HG02938 (cell line): Measurements from ENCODE around the gene HM13.
"Not testable (repeated sequence)": the region's sequence is repeated elsewhere in the genome, so short reads cannot be mapped to it uniquely, and the experiment has no call there.

Experiments used
- ATAC-seq: cut with Tn5 transposase; IDR thresholded peaks from one replicate; pipeline ENCODE4 v1.9.1; 2021; ENCODE audit warnings: mild to moderate bottlenecking, moderate library complexity; ENCODE audit not compliant: unreplicated experiment

HM13 gene

GRCh38 chr20:31581391-31581790, 67.1 kb downstream of the HM13 start:
- no peak for ATAC-seq

DNA sequence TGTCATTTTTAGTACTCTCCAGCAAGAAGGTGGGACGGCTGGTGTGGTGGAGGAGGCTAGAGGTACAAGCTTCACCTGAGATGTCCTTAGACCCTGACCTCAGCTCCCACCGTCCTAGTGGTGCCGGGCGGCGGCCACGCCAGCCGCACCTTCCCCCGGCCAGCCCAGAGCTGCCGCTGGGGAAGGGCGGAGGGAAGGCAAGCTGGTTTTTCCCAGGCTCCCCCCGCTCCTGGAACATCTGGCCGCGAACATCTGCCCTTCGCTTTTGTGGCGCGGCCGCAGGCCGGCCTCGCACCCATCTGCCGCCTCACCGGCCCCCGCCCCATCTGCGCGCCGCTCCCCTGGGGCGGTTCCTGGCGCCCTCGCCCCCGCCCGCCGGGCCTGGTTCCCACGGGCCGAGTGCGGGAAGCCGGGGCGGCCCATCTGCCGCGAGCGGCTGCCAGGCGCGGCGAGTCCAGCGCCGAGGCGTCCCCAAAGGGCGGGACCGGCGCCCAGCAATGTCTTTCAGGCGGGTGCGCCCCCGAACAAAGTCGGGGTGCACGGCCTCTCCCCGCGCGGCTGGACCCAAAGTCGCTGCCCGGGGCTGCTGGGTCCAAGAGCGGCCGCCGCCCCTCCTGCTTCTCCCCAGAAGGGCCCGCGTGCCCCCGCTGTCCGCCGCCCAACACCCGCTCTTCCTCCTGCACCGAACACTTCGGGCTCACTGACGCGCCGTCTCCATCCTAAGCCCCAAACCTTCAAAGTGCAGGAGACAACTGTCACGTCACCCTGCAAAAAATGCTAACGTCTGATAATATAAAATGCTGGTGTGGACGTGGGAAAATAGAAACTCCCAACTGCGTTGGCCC, 73.5 kb downstream of the HM13 start:
- no peak for ATAC-seq

DNA sequence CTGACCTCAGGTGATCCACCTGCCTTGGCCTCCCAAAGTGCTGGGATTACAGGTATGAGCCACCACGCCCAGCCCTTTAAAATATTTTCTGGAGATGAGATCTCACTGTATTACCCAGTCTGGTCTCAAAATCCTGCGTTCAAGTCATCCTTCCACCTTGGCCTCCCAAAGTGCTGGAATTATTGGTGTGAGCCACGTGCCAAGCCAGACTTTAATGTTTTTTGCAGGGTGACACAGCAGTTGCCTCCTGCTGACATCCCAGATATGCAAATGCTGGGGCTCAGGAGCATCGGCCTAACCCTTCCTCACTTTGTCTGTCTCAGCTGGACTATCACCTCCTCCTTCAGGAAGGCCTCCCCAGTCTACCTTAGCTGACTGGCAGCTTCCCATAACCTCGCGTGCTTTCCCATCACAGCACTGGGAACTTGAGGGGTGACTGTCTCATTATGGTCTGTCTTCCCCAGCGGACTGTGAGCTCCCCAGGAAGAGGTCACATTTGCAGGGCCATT, 76.5 kb downstream of the HM13 start:
- ATAC-seq = no peak

DNA sequence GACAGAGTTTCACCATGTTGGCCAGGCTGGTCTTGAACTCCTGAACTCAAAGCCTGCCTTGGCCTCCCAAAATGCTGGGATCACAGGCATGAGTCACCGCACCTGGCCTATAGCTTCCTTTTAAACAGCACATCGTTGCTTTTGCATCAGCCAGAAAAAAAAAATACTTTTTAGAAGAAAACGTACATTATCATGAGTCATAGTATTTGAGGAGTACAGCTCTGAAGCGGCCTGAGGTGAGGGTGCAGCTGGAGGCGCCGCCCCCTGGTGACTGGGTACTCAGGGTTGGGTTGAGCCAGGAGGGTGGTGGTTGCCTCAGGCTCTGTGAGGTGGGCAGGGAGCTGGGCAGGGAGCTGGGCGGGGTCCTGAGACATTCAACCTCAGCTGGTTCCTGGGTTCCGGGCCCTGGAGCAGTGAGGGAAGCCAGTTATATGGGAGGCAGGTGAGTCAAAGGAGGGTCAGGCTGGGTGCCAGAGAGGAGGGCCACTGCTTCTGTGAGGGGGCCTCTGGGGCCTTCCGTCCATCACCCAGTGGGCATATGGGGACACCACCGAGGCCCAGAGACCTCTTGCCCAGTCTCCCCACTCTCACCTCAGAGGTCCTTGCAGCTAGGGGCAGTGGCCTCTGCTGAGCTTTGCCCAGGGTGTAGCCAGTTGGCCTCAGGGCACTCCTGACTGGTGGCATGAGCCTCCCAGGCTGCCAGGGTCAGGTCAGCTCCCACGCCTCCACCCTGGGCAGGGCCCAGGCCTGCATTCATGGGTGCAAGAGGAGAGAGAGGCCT, 79.2 kb downstream of the HM13 start:
- ATAC-seq = no peak

DNA sequence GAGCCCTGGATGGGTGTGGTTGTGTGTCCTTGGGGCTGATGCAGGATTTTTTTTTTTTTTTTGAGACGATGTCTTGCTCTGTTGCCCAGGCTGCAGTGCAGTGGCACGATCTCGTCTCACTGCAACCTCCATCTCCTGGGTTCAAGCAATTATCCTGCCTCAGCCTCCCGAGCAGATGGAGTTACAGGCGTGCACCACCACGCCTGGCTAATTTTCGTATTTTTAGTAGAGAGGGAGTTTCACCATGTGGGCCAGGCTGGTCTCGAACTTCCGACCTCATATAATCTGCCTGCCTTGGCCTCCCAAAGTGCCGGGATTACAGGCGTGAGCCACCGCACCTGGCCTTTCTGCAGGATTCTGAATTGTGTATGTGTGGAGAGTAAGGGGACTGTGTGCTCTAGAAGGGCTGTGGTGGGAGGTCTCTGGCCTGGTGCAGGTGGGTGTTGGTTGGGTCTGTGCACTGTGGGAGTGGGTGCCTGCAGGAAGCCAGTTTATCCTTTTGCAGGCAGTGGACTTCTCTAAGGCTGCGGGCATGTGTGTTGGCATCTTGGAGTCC, 79.8 kb downstream of the HM13 start:
- no peak for ATAC-seq

DNA sequence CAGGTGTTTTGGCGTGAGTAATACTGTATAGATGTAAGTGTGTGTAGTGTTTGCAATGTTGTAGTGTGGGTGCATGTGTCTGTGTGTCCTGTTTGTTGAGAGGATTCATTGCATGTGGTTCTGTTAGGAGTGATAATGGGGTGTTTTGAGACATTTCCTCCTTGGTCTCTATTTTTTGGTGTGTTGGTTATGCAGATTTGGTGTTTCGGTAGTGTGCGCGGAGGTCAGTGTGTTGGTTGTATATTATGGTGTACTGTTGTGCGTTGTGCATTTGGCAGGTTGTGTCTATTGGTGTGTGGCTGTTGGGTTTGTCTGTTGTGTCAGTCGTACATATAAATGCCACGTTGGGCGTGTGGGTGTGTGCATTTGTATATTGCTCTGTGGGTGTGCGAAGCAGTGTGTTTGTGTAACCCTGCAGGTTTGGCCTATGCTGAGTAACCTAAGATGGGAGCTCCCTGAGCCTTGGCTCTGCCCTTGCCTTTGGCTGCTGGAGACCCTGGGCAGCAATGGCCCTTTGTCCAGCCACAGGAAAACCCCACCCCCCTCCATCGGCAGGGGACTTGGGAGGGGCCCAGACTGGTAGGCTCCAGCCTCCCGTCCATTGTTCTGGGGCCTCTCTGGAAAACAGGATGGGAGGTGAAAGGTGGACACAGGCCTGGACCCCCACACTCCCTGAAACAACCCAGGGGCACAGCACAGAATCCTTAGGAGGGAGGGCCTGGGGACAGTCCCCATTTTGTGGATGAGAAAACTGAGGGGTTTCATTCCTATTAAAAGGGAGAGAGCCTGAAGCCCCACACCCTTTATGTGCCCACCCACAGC, 80.5 kb downstream of the HM13 start:
- ATAC-seq = no peak

- no peak for ATAC-seq
Measured at GRCh38 chr20:31595380-31595653, 81.1 kb downstream of the HM13 start.

DNA sequence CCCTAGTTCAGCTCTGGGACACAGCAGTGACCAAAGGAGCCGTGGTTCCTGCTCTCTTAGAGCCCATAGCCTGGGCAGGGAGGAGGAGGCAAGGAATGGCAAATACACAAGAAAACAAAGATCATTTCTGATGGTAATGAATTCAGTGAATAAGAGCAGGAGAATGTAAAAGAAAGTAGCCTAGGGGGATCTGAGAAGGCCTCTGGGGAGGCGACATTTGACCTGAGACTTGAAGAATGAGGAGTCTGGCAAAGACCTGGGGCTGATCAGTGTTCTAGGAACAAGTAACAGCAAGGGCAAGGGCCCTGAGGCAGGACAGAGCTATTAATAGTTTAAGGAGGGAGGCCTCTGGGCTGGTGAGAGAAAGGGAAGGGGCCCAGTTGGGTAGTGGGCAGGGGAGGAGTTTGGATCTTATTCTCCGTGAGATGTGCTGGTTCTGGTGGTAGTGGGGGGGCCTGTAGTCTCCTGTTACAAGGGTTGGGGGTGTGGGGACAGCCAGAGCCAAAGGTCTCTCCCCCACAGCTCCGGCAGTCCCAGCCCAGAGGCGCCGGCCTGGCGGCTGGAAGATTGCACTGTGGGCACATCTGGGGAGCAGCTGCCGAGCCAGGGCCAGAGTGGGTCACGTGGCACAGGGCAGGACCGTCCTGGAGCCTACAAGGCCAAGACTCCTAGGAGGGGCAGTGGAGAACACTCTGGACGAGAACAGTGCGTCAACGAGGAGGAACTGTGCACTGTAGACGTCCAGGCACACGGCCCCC, 81.6 kb downstream of the HM13 start:
- no peak for ATAC-seq

DNA sequence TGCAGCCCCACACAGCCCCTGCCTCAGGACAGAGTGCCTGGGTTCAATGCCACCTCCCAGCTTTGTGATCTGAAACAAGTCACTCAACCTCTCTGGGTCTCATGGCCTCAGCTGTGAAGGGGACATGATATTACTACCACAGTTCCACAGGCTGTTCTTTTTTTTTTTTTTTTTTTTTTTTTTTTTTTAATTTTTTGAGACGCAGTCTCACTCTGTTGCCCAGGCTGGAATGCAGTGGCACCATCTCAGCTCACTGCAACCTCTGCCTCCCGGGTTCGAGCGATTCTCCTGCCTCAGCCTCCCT, 82.1 kb downstream of the HM13 start:
- ATAC-seq = not testable (repeated sequence)

DNA sequence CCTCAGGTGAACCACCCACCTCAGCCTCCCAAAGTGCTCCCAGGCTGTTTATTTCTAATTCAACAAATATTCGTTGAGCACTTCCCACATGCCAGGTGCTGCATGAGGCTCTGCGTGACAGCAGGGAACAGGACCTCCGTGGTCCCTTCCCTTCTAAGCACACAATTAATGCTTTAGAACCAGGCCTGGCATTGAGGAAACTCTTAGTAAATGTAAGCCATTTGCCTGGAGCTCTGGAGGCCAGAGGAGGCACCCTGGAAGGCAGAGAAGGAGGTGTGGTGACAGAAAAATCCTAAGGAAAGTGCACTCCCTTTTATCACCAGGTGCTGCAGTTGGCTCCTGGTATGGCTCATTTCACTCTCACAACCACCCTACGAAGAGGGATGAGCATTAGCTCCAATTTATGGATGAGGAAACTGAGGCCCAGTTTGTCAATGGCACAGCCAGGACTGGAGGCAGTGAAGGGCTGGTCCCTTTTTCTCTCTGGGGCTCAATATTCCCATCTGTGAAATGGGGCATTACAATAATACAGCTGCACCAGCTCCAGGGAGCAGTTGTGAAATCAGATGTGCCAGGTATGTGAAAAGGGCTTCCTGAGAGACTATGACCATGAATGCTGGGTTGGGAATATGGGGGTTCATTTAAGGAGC, 82.7 kb downstream of the HM13 start:
- no peak for ATAC-seq

DNA sequence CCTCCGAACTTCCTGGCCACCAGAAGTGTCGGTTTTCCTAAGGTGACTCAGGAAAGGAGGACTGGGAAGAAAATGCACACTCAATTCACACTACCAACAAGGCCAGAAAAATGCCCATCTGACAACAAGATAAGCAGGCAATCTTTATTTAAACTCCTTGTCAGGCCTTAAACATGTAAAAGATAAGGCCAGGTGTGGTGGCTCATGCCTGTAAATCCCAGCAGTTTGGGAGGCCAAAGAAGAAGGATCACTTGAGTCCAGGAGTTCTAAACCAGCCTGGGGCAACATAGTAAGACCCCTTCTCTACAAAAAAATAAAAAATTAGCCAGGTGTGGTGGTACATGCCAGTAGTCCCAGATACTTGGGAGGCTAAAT, 83.2 kb downstream of the HM13 start:
- ATAC-seq = no peak

DNA sequence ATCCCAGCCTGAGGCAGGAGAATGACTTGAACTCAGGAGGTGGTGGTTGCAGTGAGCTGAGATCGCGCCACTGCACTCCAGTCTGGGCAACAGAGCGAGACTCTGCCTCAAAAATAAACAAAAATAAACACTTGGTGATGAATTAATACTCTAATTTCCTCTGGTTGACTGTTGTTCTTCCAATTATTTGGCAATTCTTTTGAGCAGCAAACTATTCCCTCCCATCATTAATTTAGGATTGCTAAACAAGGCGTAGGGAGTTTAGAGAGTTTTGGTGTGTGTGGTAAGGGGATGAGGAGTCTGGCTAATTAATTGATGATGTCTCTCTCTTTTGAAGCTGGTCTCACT, 88.2 kb downstream of the HM13 start:
- no peak for ATAC-seq

- ATAC-seq = peak; percentile 56
Measured at GRCh38 chr20:31602779-31603441, 88.7 kb downstream of the HM13 start.

- no peak for ATAC-seq
Measured at GRCh38 chr20:31603822-31604566, 89.8 kb downstream of the HM13 start.

- no peak for ATAC-seq
Measured at GRCh38 chr20:31604567-31605030, 90.4 kb downstream of the HM13 start.

GRCh38 chr20:31605031-31605901, 91.0 kb downstream of the HM13 start, which contains the start of gene ID1:
Gene ID1, plus strand, starts transcription at chr20:31605289. Its CDS starts 99 bp downstream, at chr20:31605388.
- peak; percentile 90 for ATAC-seq

GRCh38 chr20:31605902-31606803, 91.9 kb downstream of the HM13 start:
- ATAC-seq = no peak
